HEK293T (cell line): ENCODE results near the gene TMC3.

Experiments
- ARNT ChIP-seq: fragments of 450-650 bp; IDR thresholded peaks from 2 replicates; pipeline ENCODE4 v1.6.1; 2017; ENCODE audit warnings: mild to moderate bottlenecking
- BHLHE40 ChIP-seq: fragments of 450-650 bp; IDR thresholded peaks from 2 replicates; pipeline ENCODE4 v1.6.1; 2016; ENCODE audit warnings: mild to moderate bottlenecking, moderate library complexity, borderline replicate concordance
- FOXK2 ChIP-seq: fragments of 450-650 bp; IDR thresholded peaks from 2 replicates; pipeline ENCODE4 v1.6.1; 2016; ENCODE audit warnings: mild to moderate bottlenecking
- FOXM1 ChIP-seq: fragments of 450-650 bp; IDR thresholded peaks from 2 replicates; pipeline ENCODE4 v1.6.1; 2017; ENCODE audit warnings: mild to moderate bottlenecking, borderline replicate concordance
- HDGF ChIP-seq: fragments of 450-650 bp; IDR thresholded peaks from 2 replicates; pipeline ENCODE4 v1.6.1; 2017; ENCODE audit warnings: antibody characterized with exemption, borderline replicate concordance
- LEF1 ChIP-seq: fragments of 450-650 bp; IDR thresholded peaks from 2 replicates; pipeline ENCODE4 v1.6.1; 2017; ENCODE audit warnings: mild to moderate bottlenecking, borderline replicate concordance
- NFRKB ChIP-seq: fragments of 450-650 bp; IDR thresholded peaks from 2 replicates; pipeline ENCODE4 v1.6.1; 2016; ENCODE audit warnings: mild to moderate bottlenecking, moderate library complexity
- SP1 ChIP-seq: fragments of 450-650 bp; IDR thresholded peaks from 2 replicates; pipeline ENCODE4 v1.6.1; 2017
- SUZ12 ChIP-seq: fragments of 450-650 bp; IDR thresholded peaks from 2 replicates; pipeline ENCODE4 v1.6.1; 2016; ENCODE audit warnings: mild to moderate bottlenecking
- ZNF384 ChIP-seq: fragments of 450-650 bp; IDR thresholded peaks from 2 replicates; pipeline ENCODE4 v1.6.1; 2016
- TF ChIP-seq, protein P1 (sequence below): fragments of 450-650 bp; IDR thresholded peaks from 2 replicates; pipeline ENCODE4 v1.6.1; 2016

- TF ChIP-seq BHLHE40 (no peak), ARNT (no peak), FOXK2 (no peak), FOXM1 (no peak), ZNF384 (no peak), SP1 (no peak), SUZ12 (no peak), LEF1 (no peak), HDGF (no peak), NFRKB (no peak)
- TF ChIP-seq, protein P1, sequence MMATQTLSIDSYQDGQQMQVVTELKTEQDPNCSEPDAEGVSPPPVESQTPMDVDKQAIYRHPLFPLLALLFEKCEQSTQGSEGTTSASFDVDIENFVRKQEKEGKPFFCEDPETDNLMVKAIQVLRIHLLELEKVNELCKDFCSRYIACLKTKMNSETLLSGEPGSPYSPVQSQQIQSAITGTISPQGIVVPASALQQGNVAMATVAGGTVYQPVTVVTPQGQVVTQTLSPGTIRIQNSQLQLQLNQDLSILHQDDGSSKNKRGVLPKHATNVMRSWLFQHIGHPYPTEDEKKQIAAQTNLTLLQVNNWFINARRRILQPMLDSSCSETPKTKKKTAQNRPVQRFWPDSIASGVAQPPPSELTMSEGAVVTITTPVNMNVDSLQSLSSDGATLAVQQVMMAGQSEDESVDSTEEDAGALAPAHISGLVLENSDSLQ: no peak
Observed at GRCh38 chr15:81313686-81314085, 60.3 kb downstream of the TMC3 start.
